ENCODE data around the gene NCOA7.
A peak's percentile ranks its signal among the peaks of the same experiment; 100 is the strongest.
"Not testable (repeated sequence)": the region's sequence is repeated elsewhere in the genome, so short reads cannot be mapped to it uniquely, and the experiment has no call there.

NCOA7 gene

DNA sequence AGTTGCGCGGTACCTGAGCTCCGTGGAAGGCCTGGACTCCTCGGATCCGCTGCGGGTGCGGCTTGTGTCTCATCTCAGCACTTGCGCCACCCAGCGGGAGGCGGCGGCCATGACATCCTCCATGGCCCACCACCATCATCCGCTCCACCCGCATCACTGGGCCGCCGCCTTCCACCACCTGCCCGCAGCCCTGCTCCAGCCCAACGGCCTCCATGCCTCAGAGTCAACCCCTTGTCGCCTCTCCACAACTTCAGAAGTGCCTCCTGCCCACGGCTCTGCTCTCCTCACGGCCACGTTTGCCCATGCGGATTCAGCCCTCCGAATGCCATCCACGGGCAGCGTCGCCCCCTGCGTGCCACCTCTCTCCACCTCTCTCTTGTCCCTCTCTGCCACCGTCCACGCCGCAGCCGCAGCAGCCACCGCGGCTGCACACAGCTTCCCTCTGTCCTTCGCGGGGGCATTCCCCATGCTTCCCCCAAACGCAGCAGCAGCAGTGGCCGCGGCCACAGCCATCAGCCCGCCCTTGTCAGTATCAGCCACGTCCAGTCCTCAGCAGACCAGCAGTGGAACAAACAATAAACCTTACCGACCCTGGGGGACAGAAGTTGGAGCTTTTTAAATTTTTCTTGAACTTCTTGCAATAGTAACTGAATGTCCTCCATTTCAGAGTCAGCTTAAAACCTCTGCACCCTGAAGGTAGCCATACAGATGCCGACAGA lies 31.4 kb upstream of the NCOA7 start:
- no peak for DNase-seq

DNA sequence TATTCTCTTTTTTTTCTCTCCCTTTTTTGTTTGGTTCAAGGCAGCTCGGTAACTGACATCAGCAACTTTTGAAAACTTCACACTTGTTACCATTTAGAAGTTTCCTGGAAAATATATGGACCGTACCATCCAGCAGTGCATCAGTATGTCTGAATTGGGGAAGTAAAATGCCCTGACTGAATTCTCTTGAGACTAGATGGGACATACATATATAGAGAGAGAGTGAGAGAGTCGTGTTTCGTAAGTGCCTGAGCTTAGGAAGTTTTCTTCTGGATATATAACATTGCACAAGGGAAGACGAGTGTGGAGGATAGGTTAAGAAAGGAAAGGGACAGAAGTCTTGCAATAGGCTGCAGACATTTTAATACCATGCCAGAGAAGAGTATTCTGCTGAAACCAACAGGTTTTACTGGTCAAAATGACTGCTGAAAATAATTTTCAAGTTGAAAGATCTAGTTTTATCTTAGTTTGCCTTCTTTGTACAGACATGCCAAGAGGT lies 30.8 kb upstream of the NCOA7 start:
- DNase-seq, result no peak

DNA sequence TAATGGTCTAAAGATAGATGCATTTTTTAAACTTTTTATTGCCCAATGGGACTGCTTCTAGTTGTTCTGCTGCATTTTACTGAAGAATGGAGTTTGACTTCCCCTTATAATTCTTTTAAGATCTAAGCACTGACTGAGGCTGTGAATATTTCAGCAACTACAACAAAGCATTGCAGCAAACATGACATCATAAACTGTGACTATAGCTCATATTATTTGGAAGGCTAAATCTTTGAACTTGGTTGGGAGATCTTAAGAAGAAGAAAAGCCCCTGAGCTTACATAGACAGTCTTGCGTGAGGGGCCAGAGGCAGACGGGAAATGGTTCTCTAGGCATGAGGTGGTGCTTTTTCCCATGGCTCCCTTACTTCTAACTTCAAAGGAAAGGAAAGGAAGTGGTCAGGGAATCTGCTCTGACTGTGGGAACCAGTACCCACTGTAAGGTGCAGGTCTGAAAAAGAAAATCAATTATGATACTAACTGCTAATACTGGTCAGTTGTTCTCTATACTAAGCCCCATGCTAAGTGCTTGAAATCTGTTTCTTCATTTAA lies 26.6 kb upstream of the NCOA7 start:
- DNase-seq, result no peak

DNA sequence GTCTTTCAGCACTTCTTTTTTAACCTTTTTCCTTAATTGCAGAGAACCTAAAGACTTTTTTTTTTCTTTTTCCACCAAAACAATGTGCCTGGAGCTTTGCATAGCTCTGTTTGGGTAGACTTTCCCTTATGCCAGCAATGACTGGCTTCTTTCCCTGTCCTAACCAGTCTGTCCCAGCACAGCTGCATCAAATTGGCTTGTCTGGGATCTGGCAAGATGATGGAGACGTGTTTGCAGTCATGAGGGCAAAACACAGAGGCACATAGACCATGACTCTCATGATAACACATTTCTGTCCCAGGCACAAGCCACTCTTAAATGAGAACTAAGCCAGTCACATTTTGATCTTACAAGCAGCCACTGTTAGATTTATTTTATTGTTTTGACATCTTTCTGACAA lies 24.8 kb upstream of the NCOA7 start:
- DNase-seq, result no peak

DNA sequence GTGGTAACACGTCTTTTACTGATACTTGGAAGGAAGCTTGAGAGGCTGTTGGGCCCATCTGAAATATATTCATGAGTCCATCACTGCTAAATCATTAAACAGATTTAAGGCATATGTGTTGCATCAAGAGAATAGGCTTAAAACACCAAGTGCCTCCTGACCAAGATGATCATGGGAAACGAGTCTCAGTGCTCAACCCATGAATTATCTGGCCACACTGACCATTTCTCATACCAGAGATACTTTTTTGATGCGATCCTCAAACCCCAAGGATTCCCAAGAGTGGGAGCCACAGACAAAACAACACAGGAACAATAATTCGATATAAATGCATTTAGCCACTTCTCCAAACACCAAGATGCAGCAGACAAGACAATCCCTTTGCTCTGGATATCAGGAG lies 24.1 kb upstream of the NCOA7 start:
- DNase-seq, result no peak

- DNase-seq, result no peak
Measured at GRCh38 chr6:125769147-125769783, 21.5 kb upstream of the NCOA7 start.

GRCh38 chr6:125773387-125774341 lies 17.1 kb upstream of the NCOA7 start:
- no peak for DNase-seq

DNA sequence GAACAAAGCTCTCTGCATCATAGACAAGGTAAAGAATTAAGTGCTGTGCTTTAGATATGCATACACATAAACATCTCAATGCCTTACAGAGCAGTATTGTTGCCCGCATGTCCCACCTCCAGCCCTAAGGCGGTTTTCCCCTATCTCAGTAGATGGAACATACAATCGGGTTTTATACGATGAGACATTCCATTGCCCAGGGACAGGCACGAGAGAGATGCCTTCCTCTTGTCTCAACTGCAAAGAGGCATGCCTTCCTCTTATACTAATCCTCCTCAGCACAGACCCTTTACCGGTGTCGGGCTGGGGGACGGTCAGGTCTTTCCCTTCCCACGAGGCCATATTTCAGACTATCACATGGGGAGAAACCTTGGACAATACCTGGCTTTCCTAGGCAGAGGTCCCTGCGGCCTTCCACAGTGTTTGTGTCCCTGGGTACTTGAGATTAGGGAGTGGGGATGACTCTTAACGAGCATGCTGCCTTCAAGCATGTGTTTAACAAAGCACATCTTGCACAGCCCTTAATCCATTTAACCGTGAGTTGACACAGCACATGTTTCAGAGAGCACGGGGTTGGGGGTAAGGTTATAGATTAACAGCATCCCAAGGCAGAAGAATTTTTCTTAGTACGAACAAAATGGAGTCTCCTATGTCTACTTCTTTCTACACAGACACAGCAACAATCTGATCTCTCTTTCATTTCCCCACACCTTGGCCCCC lies 14.5 kb upstream of the NCOA7 start:
- DNase-seq, result not testable (repeated sequence)

GRCh38 chr6:125779924-125780539 lies 10.7 kb upstream of the NCOA7 start:
- DNase-seq, result peak; percentile 72

- peak; percentile 47 for DNase-seq
Measured at GRCh38 chr6:125780540-125781313, 10.0 kb upstream of the NCOA7 start.

- DNase-seq, result no peak
Measured at GRCh38 chr6:125781314-125781868, 9.4 kb upstream of the NCOA7 start.

DNA sequence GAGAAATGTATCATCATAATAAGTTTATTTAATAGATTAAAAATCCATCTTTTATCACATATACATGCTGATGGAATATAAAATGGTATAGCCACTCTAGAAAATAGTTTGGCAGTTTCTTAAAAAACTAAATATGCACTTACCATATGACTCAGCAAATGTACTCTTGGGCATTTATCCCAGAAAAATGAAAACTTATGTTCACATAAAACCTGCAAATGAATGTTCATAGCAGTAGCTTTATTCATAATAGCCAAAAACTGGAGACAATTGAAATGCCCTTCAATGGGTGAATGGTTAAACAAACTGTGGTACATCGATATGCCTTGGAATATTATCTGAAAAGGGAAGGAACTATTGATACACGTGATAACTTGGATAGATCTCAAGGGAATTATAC lies 6.4 kb upstream of the NCOA7 start:
- DNase-seq, result no peak

DNA sequence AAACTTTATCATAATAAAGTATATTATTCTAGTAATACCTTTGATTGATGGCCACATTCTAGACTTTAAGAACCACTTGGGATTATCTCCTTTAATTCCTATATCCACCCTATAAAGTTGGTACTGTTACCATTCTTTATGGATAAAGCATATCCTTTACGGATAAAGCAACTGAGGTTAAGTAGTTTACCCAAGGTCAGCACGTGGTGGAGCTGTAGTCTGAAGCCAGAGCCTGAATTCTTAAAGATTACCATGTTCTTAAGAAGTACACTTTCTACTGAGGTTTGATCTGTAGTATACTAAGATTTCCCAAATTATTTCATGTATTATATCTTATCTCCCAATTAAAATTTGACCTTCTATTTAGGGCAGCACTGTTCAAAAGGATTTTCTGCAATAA lies 3.0 kb upstream of the NCOA7 start:
- DNase-seq, result no peak

DNA sequence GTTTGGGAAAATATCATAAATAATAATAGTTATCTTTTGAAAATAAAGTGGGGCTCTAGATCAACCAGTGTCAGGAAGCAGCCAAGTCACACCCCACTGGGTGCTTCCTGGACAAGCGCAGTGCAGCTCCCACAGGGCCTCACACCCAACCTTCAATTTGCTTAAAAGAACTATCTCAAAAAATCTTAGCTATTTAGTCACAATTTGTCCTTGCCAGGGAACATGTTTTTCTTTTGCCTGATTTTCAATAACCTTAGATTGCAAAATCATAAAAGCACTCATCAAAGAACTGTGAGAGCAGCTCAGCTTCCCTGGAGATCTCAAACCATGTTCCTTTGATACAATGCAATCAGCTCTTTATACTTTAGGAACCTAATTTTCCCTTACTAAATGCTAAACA lies 1.6 kb upstream of the NCOA7 start:
- no peak for DNase-seq

- peak; percentile 44 for DNase-seq
Measured at GRCh38 chr6:125789576-125790357, 993 bp upstream of the NCOA7 start.

DNA sequence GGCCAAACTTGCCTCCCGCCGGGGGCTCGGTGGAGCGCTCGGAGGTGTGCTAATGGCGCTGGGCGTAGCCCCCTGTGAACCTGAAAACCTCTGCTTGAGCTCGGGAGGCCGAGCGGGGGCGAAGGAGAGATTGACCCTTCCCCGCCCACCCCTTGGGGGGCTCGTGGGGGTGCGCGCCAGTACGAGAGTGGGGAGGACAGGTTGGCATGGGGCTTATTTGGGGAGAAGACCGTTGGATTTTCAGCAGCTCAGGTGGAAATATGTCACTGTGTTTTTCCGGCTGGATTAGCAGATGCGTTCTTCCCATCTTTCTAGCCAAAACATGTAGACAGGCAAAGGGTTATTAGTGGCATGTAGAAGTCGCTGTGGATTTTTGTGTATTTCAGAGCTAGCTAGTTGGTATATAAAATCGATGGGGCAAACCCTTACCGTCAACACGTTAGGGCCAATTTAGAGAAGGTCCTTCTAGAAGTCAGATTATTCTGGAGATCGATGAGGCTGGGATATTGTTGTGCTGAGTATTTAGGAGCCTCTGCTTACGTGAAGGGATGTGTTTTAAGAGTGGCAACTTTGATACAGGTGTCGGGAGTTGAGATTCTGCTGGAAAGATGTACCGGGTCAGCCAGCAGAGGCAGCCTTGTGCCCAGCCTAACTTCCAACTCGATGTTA lies 525 bp downstream of the NCOA7 start:
- DNase-seq, result peak; percentile 31

- no peak for DNase-seq
Measured at GRCh38 chr6:125791820-125792165, 1.0 kb downstream of the NCOA7 start.

GRCh38 chr6:125792172-125792571 lies 1.4 kb downstream of the NCOA7 start:
- no peak for DNase-seq

- no peak for DNase-seq
Measured at GRCh38 chr6:125792680-125793079, 1.9 kb downstream of the NCOA7 start.

DNA sequence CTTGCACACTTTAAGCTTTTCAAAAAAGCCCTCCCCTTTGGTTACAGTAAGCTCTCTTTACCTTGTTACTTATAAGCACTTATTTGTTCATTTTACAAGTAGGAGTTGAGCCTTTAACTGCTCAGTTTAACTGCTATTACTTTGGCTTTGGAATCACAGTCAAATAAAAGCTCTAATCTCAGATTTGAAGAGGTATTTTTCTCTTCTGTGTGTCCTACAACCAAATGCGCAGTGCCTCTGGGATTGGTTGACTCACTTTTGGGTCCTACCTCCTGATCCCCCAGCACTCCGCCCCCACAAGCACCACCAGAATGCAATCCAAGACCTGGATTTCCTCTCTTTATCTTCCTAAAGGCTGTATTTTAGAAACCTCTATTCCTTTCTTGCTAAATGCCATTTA lies 2.5 kb downstream of the NCOA7 start:
- DNase-seq, result no peak
